Measurements from ENCODE around the gene FITM1.

FITM1 gene

GRCh38 chr14:24082411-24083080 is 47.9 kb upstream of the FITM1 start (continued):
- TF ChIP-seq ZNF148 (tag by site-specific recombination; IDR thresholded peaks at IDR 0.05; ENCODE audit: borderline replicate concordance) = no peak
- TF ChIP-seq YY2 (tag by site-specific recombination; IDR thresholded peaks at IDR 0.05) = no peak
- no peak for TF ChIP-seq ZNF341 (tag by site-specific recombination; IDR thresholded peaks at IDR 0.05; ENCODE audit: low read depth)
- no peak for TF ChIP-seq ZNF362 (tag by site-specific recombination; IDR thresholded peaks at IDR 0.05)
- no peak for TF ChIP-seq HOXC10 (CRISPR knock-in tag; IDR thresholded peaks at IDR 0.05)
- no peak for TF ChIP-seq ZNF544 (tag by site-specific recombination; IDR thresholded peaks at IDR 0.05)

- Histone ChIP-seq H3K9me3 (ENCODE audit: control insufficient read depth, insufficient read depth, low read depth, low read length) (no peaks in the 10 kb centered on the region), H3K36me3 (ENCODE audit: control insufficient read depth in 2 of 2, insufficient read depth in 1 of 2, low read length in 2 of 2) (no peaks in the 10 kb centered on the region), H3K4me3 (ENCODE audit: low read depth, low read length) (no peak overlapping the region), H3K27ac (ENCODE audit: extremely low read depth, low read depth, low read length) (no peak overlapping the region), H3K4me1 (ENCODE audit: control insufficient read depth, insufficient read depth, low read length) (peaks cover 7% of the 10 kb centered on the region; the same call in 1 of the 2 replicates)
- TF ChIP-seq SCRT1 (tag by site-specific recombination; IDR thresholded peaks at IDR 0.05; ENCODE audit: borderline replicate concordance) = no peak
- no peak for TF ChIP-seq ZIC2 (tag by site-specific recombination; IDR thresholded peaks at IDR 0.05)
- ChIA-PET POLR2A (interaction anchor here (1.3 kb wide), 1 partner anchor 31 kb away, joined by 3 read pairs; no protein-coding TSS in a partner anchor), CTCF (interaction anchor here (6.0 kb wide), 1 partner anchor 8 kb away, joined by 77 read pairs; the partner anchor contains the start of gene PCK2)
These were observed 47.0 kb upstream of the FITM1 start for GRCh38 chr14:24083462-24083861.

GRCh38 chr14:24084440-24084839 is 46.0 kb upstream of the FITM1 start:
- ChIA-PET POLR2A (interaction anchor here (1.5 kb wide), 1 partner anchor 10 kb away, joined by 8 read pairs; the partner anchor contains the start of gene PCK2), CTCF (interaction anchor here (0.8 to 3.0 kb wide), 3 partner anchors 9 to 26 kb away, joined by 4 to 18 read pairs (median 6); no protein-coding TSS in a partner anchor)
- no peak overlapping the region for H3K4me3 ChIP-seq (ENCODE audit: low read depth, low read length)
- no peaks in the 10 kb centered on the region for H3K9me3 ChIP-seq (ENCODE audit: control insufficient read depth, insufficient read depth, low read depth, low read length)
- H3K36me3 ChIP-seq (ENCODE audit: control insufficient read depth in 2 of 2, insufficient read depth in 1 of 2, low read length in 2 of 2) = no peaks in the 10 kb centered on the region
- peaks cover 7% of the 10 kb centered on the region; the same call in 1 of the 2 replicates for H3K4me1 ChIP-seq (ENCODE audit: control insufficient read depth, insufficient read depth, low read length)
- TF ChIP-seq ZNF302 (tag by site-specific recombination; IDR thresholded peaks at IDR 0.05; ENCODE audit: low read depth) (no peak), REST (tag by site-specific recombination; IDR thresholded peaks at IDR 0.05) (no peak), ZBTB7A (tag by site-specific recombination; IDR thresholded peaks at IDR 0.05; ENCODE audit: low read depth) (no peak), ZBTB44 (tag by site-specific recombination; IDR thresholded peaks at IDR 0.05) (no peak), ZNF624 (tag by site-specific recombination; IDR thresholded peaks at IDR 0.05) (no peak), ZNF138 (tag by site-specific recombination; IDR thresholded peaks at IDR 0.05; ENCODE audit: borderline replicate concordance) (no peak), KLF9 (tag by site-specific recombination; IDR thresholded peaks at IDR 0.05; ENCODE audit: low read depth) (no peak), ZNF211 (tag by site-specific recombination; IDR thresholded peaks at IDR 0.05; ENCODE audit: low read depth) (no peak)
- H3K27ac ChIP-seq (ENCODE audit: extremely low read depth, low read depth, low read length) = no peak overlapping the region

Data from HEK293 (cell line).